ENCODE results near the gene CNPPD1.

CNPPD1 gene

DNA sequence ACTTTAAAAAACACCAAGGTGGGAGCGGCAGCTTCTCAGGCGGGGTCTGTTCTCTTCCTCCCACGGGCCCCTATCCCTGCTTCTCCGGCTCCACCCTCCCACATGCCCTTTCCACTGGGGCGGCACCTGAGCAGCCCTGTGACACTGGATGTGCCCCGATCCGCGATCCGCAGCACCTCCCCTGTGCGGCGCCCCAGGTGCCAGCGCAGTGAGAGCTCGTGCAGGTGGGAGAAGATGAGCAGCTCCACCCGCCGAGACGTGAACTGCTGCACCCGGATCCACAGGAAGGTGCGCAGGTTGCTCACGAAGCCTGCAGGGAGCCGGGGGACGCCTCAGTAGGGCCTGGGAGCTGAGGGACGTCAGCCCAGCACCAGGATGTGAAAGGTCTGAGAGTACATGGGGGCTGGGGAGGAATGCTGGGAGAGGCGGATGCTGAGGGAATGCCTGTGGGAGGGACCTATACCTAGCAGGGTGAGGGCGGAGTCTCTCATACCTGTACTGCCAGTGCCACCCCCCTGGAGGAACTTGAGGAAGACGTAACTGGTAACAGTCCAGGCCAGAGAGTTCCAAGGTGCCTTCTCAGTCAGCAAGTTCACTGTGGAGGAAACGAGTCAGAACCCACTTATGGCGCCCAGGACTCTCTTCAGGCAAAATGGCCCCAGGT, 39.3 kb upstream of the CNPPD1 start:
- TF ChIP-seq SPI1 (IDR thresholded peaks at IDR 0.05; ENCODE audit: borderline replicate concordance, low read depth) (no peak), REST (IDR thresholded peaks at IDR 0.05; ENCODE audit: insufficient replicate concordance, low read depth) (no peak), CTCF (IDR thresholded peaks at IDR 0.05; ENCODE audit: insufficient read depth, low read length) (no peak), GABPA (IDR thresholded peaks at IDR 0.05; ENCODE audit: low read depth) (no peak), POLR2AphosphoS5 (IDR thresholded peaks at IDR 0.05; ENCODE audit: low read depth) (no peak)
- H3K4me3 ChIP-seq (replicated peaks; ENCODE audit: insufficient read depth, low read length), result no peak overlapping the region
- H3K27ac ChIP-seq (replicated peaks), result no peak overlapping the region
- peaks cover 2% of the 10 kb centered on the region for H3K27me3 ChIP-seq (ENCODE audit: insufficient read depth, poor library complexity, severe bottlenecking)
- no peak for DNase-seq (ENCODE audit: low read depth in 1 of 2, low spot score in 1 of 2)

DNA sequence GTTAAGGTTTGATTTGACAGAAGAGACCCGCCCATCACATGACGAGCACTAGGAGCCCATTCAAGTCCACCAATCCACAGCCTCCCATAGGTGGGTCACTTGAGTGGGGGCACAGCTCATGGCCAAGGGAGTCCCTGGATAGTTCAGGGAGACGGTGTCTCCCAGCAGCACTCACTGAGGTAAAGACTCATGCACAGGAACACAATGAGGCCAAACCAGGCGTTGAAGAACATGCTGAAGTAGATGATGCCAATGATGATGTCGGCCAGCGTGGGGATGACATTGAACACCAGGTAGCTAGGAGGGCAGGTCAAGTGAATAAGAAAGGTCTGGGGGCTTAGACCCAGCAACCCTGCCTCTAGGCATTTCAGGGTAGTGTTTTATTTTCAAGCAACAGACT, 38.1 kb upstream of the CNPPD1 start:
- H3K4me3 ChIP-seq (replicated peaks; ENCODE audit: insufficient read depth, low read length), result no peak overlapping the region
- TF ChIP-seq GABPA (IDR thresholded peaks at IDR 0.05; ENCODE audit: low read depth), result no peak
- no peak for TF ChIP-seq CTCF (IDR thresholded peaks at IDR 0.05; ENCODE audit: insufficient read depth, low read length)

GRCh38 chr2:219214141-219214540, 37.4 kb upstream of the CNPPD1 start:
- no peak for TF ChIP-seq REST (IDR thresholded peaks at IDR 0.05; ENCODE audit: insufficient replicate concordance, low read depth)
- TF ChIP-seq CTCF (IDR thresholded peaks at IDR 0.05; ENCODE audit: insufficient read depth, low read length), result no peak
- TF ChIP-seq POLR2AphosphoS5 (IDR thresholded peaks at IDR 0.05; ENCODE audit: low read depth), result no peak
- TF ChIP-seq SPI1 (IDR thresholded peaks at IDR 0.05; ENCODE audit: borderline replicate concordance, low read depth), result no peak
- TF ChIP-seq GABPA (IDR thresholded peaks at IDR 0.05; ENCODE audit: low read depth), result no peak
- DNase-seq (ENCODE audit: low read depth in 1 of 2, low spot score in 1 of 2), result no peak
- no peak overlapping the region for H3K27ac ChIP-seq (replicated peaks)
- H3K27me3 ChIP-seq (ENCODE audit: insufficient read depth, poor library complexity, severe bottlenecking), result peaks cover 2% of the 10 kb centered on the region
- H3K4me3 ChIP-seq (replicated peaks; ENCODE audit: insufficient read depth, low read length), result no peak overlapping the region

More for the DNA sequence above, 38.1 kb upstream of the CNPPD1 start:
- Histone ChIP-seq H3K27me3 (ENCODE audit: insufficient read depth, poor library complexity, severe bottlenecking) (peaks cover 2% of the 10 kb centered on the region), H3K27ac (replicated peaks) (no peak overlapping the region)
- DNase-seq (ENCODE audit: low read depth in 1 of 2, low spot score in 1 of 2), result no peak

Measured in HL-60 (cell line).